Esophagus muscularis mucosa (tissue), 4 donors: ENCODE results near the gene ADD3. TPM values are rescaled to one million over a fixed set of nuclear protein-coding genes. Genes with fewer than 3 reads are reported as not detected.

Source experiments
- DNase-seq: peaks from one replicate; pipeline ENCODE4 v3.0.0-alpha.2; 2017; ENCODE audit errors: extremely low spot score
- H3K27ac ChIP-seq, 4 donors: fragments of 200-600 bp; sonication (generic); replicated peaks in 1 of 4; 1 replicate in 3 of 4; 2 replicates in 1 of 4; pipeline ENCODE4 v1.5.1; 2016 to 2019; ENCODE audit warnings: mild to moderate bottlenecking in 1 of 4
- H3K27me3 ChIP-seq, 4 donors: fragments of 200-600 bp; sonication (generic); one replicate each; pipeline versions ENCODE4 v1.5.1 to v1.6.0; 2016 to 2019
- H3K36me3 ChIP-seq, 4 donors: fragments of 200-600 bp; sonication (generic); one replicate each; pipeline ENCODE4 v1.5.1; 2016 to 2019
- H3K4me1 ChIP-seq, 4 donors: fragments of 200-600 bp; sonication (generic); one replicate each; pipeline ENCODE4 v1.5.1; 2016 to 2019
- H3K4me3 ChIP-seq, 4 donors: fragments of 200-600 bp; sonication (generic); 1 replicate in 2 of 4; 2 replicates in 2 of 4; pipeline ENCODE4 v1.5.1; 2016 to 2019; ENCODE audit warnings: mild to moderate bottlenecking in 4 of 4, moderate library complexity in 1 of 4
- H3K9me3 ChIP-seq, 4 donors: fragments of 200-600 bp; sonication (generic); 1 replicate in 3 of 4; 2 replicates in 1 of 4; pipeline ENCODE4 v1.5.1; 2016 to 2019
- CTCF ChIP-seq, 3 experiments: fragments of 200-600 bp in 2 of 3; fragments of 450-650 bp in 1 of 3; sonication (generic) in 2 of 3; IDR thresholded peaks; one replicate each; pipeline ENCODE4 v1.5.1; 2017 to 2019; ENCODE audit warnings: antibody characterized with exemption in 3 of 3, mild to moderate bottlenecking in 2 of 3, moderate library complexity in 1 of 3
- EP300 ChIP-seq: sonication (generic); formaldehyde crosslinking; IDR thresholded peaks from one replicate; pipeline ENCODE4 v1.6.1; 2017; ENCODE audit warnings: antibody characterized with exemption
- POLR2A ChIP-seq: fragments of 450-650 bp; IDR thresholded peaks from one replicate; pipeline ENCODE4 v1.6.1; 2017; ENCODE audit warnings: antibody characterized with exemption, moderate library complexity, mild to moderate bottlenecking, low read depth
- POLR2AphosphoS5 ChIP-seq, 2 donors: sonication (generic); formaldehyde crosslinking; IDR thresholded peaks; one replicate each; pipeline ENCODE4 v1.6.1; 2017; ENCODE audit warnings: antibody characterized with exemption in 2 of 2
- WGBS: methylation state at CpG from one replicate; pipeline ENCODE4 v1.1.5; 2018; 5-methylcytosine and 5-hydroxymethylcytosine counted together
- intact Hi-C: fragments of 100-400 bp; cut with DNase I; formaldehyde crosslinking; loops from one replicate; pipeline ENCODE4 v1.15.1; 2023
- total RNA-seq, 4 donors: library from RNA; depleted of rRNA; stranded (reverse); fragments of >200 nt; gene quantifications; one replicate each; pipeline versions ENCODE4 v1.1.0 to v1.2.1, GENCODE V29; 2016

ADD3 gene
- total RNA-seq, 4 donors from 2014 or later: 60.1 to 228 (median 99.2) TPM

GRCh38 chr10:110101464-110102144, 93.8 kb downstream of the ADD3 start:
- no peaks in the 10 kb centered on the region for H3K27me3 ChIP-seq
- peaks cover 3 to 9% (median 4%) of the 10 kb centered on the region in 4 donors for H3K4me1 ChIP-seq
- H3K27ac ChIP-seq: no peak overlapping the region
- DNase-seq: no peak
- peaks cover 0 to 26% (median 15%) of the 10 kb centered on the region in 4 donors for H3K36me3 ChIP-seq
- 75% methylated on average over 2 of the region's 2 CpGs for WGBS
- TF ChIP-seq EP300: no peak
- TF ChIP-seq POLR2AphosphoS5 (IDR thresholded peaks at IDR 0.05): no peak
- TF ChIP-seq CTCF (IDR thresholded peaks at IDR 0.05): no peak
- H3K4me3 ChIP-seq: no peak overlapping the region
- intact Hi-C loops: loop anchor here (10.0 kb wide), 1 partner anchor 217 kb away; no protein-coding TSS in a partner anchor
- H3K9me3 ChIP-seq: no peaks in the 10 kb centered on the region

- Histone ChIP-seq H3K27me3 (no peaks in the 10 kb centered on the region), H3K4me3 (no peak overlapping the region), H3K27ac (no peak overlapping the region), H3K4me1 (no peaks in the 10 kb centered on the region), H3K36me3 (peaks cover 0 to 26% (median 15%) of the 10 kb centered on the region in 4 donors), H3K9me3 (no peaks in the 10 kb centered on the region)
- TF ChIP-seq POLR2AphosphoS5 (IDR thresholded peaks at IDR 0.05) (no peak), EP300 (no peak), POLR2A (no peak), CTCF (IDR thresholded peaks at IDR 0.05) (no peak)
- no peak for DNase-seq
- intact Hi-C loops: loop anchor here (10.0 kb wide), 1 partner anchor 219 kb away; no protein-coding TSS in a partner anchor
Observed at GRCh38 chr10:110103921-110104461, 96.2 kb downstream of the ADD3 start.

- DNase-seq: no peak
- H3K4me1 ChIP-seq: peaks cover 0 to 4% (median 0%) of the 10 kb centered on the region in 4 donors
- peaks cover 0 to 23% (median 13%) of the 10 kb centered on the region in 4 donors for H3K36me3 ChIP-seq
- H3K9me3 ChIP-seq: no peaks in the 10 kb centered on the region
- no peaks in the 10 kb centered on the region for H3K27me3 ChIP-seq
- TF ChIP-seq CTCF (IDR thresholded peaks at IDR 0.05) (no peak), POLR2A (no peak), POLR2AphosphoS5 (IDR thresholded peaks at IDR 0.05) (no peak), EP300 (no peak)
- H3K27ac ChIP-seq: no peak overlapping the region
- H3K4me3 ChIP-seq: no peak overlapping the region
- intact Hi-C loops: loop anchor here (10.0 kb wide), 1 partner anchor 221 kb away; no protein-coding TSS in a partner anchor
Observed at GRCh38 chr10:110105873-110106272, 98.1 kb downstream of the ADD3 start.

- WGBS: 97% methylated on average over 6 of the region's 6 CpGs
- Histone ChIP-seq H3K4me1 (peaks cover 0 to 4% (median 0%) of the 10 kb centered on the region in 4 donors), H3K27ac (no peak overlapping the region), H3K4me3 (no peak overlapping the region), H3K36me3 (peaks cover 0 to 21% (median 8%) of the 10 kb centered on the region in 4 donors), H3K27me3 (no peaks in the 10 kb centered on the region), H3K9me3 (no peaks in the 10 kb centered on the region)
- intact Hi-C loops: loop anchor here (10.0 kb wide), 1 partner anchor 223 kb away; no protein-coding TSS in a partner anchor
- no peak for TF ChIP-seq POLR2A
- TF ChIP-seq EP300: no peak
- no peak for TF ChIP-seq POLR2AphosphoS5 (IDR thresholded peaks at IDR 0.05)
- no peak for TF ChIP-seq CTCF (IDR thresholded peaks at IDR 0.05)
- no peak for DNase-seq
Observed at GRCh38 chr10:110107430-110107829, 99.6 kb downstream of the ADD3 start.
